ENCODE results near the gene RASSF7.

DNA sequence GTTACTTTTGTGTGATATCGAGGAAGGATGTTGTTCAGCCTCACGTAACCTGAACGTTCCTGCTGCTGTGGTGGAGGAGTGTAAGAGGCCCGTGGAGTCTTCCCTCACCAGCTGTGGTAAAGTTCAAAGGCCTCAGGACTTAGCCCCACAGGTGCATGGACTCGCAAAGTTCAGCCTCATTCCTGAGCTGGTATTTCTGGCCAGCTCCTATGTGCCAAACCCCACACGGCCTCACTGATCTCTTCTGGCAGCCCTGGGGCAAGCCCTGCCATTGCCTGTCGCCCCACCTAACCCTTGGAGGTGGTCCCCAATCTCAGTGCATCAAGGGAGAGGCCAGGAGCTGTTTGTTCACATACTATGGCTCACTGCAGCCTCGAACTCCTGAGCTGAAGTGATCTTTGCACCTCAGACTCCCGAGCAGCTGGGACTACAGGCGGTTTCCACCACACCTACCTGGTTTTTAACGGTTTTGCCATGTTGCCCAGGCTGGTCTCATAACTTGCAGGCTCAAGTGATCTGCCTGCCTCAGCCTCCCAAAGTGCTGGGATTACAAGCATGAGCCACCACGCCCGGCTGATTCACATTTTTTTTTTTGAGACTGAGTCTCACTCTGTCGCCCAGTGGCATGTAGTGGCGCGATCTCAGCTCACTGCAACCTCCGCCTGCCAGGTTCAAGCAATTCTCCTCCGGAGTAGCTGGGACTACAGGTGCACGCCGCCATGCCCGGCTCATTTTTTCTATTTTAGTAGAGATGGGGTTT, 17.7 kb downstream of the RASSF7 start:
- TF ChIP-seq, protein P1, sequence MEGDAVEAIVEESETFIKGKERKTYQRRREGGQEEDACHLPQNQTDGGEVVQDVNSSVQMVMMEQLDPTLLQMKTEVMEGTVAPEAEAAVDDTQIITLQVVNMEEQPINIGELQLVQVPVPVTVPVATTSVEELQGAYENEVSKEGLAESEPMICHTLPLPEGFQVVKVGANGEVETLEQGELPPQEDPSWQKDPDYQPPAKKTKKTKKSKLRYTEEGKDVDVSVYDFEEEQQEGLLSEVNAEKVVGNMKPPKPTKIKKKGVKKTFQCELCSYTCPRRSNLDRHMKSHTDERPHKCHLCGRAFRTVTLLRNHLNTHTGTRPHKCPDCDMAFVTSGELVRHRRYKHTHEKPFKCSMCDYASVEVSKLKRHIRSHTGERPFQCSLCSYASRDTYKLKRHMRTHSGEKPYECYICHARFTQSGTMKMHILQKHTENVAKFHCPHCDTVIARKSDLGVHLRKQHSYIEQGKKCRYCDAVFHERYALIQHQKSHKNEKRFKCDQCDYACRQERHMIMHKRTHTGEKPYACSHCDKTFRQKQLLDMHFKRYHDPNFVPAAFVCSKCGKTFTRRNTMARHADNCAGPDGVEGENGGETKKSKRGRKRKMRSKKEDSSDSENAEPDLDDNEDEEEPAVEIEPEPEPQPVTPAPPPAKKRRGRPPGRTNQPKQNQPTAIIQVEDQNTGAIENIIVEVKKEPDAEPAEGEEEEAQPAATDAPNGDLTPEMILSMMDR (IDR thresholded peaks at IDR 0.05): no peak
- no peak for TF ChIP-seq CHD2 (IDR thresholded peaks at IDR 0.05; ENCODE audit: low read length, partially characterized antibody)
- TF ChIP-seq JUN (IDR thresholded peaks at IDR 0.05): no peak
- no peak for TF ChIP-seq EP300 (IDR thresholded peaks at IDR 0.05)
- TF ChIP-seq TP53 (CRISPR knock-in tag; IDR thresholded peaks at IDR 0.05): no peak
- TF ChIP-seq NR3C1 (IDR thresholded peaks at IDR 0.05): no peak
- no peak for TF ChIP-seq HDAC2 (IDR thresholded peaks at IDR 0.05)
- TF ChIP-seq EHMT2 (IDR thresholded peaks at IDR 0.05; ENCODE audit: low read depth): no peak
- TF ChIP-seq MAFK (IDR thresholded peaks at IDR 0.05; ENCODE audit: partially characterized antibody): no peak
- TF ChIP-seq POLR2A (IDR thresholded peaks at IDR 0.05; ENCODE audit: low read length): no peak
